GM12801 (cell line): Measurements from ENCODE around the gene GLT6D1.

Source experiments
- TF ChIP-seq, protein P1 (sequence below): IDR thresholded peaks from one replicate; pipeline ENCODE4 v1.5.1; 2011; ENCODE audit warnings: control low read depth; ENCODE audit not compliant: insufficient read length; ENCODE audit errors: extremely low read depth

GLT6D1 gene

DNA sequence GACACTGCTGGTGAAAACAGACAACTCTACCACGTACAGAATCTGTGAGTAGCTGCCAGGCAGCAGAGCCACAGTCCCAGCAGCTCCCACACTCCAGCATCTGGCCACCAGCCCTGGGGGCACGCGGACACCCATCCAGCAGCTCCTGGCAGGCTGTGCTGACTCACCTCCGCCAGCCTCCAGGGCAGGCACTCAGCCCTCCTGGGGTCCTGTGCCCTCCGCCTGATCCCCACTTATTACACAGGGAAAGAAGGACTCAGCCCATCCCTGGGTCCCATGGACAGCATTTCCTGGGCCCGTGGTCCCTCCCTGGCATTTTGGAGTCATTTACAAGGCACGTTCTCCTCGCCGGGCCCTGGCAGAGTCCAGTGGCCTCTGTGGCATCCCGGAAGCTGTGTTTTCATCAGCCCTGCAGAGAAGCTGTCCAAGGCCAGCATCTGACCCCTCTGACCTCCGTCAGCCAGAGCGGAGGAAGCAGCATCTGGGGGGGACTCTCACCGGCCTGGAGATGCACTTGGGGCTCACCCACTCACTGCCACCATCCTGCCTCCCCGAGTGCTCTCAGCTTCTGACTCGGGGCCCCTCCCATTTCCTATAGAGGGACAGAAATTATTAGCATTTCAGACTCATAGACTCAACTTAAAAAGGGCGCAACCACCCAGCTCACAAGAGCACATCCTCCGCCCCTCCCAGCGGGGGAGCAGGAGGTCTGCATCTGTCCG lies 56.2 kb downstream of the GLT6D1 start:
- TF ChIP-seq, protein P1, sequence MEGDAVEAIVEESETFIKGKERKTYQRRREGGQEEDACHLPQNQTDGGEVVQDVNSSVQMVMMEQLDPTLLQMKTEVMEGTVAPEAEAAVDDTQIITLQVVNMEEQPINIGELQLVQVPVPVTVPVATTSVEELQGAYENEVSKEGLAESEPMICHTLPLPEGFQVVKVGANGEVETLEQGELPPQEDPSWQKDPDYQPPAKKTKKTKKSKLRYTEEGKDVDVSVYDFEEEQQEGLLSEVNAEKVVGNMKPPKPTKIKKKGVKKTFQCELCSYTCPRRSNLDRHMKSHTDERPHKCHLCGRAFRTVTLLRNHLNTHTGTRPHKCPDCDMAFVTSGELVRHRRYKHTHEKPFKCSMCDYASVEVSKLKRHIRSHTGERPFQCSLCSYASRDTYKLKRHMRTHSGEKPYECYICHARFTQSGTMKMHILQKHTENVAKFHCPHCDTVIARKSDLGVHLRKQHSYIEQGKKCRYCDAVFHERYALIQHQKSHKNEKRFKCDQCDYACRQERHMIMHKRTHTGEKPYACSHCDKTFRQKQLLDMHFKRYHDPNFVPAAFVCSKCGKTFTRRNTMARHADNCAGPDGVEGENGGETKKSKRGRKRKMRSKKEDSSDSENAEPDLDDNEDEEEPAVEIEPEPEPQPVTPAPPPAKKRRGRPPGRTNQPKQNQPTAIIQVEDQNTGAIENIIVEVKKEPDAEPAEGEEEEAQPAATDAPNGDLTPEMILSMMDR, result no peak

DNA sequence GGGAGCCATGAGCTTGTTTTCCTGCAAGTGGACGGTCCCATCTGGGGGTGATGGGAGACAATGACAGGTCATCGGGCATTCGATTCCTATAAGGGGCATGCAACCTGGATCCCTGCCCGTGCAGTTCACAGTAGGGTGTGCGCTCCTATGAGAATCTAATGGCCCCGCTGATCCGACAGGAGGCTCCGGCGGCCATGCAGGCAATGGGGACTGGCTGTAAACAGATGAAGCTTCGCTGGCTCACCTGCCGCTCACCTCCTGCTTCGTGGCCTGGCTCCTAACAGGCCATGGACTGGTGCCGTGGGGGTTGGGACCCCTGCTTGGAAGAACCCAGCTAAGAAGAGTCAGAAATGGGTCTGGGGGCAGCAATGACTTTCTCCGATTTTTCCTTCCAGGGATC lies 56.8 kb downstream of the GLT6D1 start:
- TF ChIP-seq, protein P1, result no peak

DNA sequence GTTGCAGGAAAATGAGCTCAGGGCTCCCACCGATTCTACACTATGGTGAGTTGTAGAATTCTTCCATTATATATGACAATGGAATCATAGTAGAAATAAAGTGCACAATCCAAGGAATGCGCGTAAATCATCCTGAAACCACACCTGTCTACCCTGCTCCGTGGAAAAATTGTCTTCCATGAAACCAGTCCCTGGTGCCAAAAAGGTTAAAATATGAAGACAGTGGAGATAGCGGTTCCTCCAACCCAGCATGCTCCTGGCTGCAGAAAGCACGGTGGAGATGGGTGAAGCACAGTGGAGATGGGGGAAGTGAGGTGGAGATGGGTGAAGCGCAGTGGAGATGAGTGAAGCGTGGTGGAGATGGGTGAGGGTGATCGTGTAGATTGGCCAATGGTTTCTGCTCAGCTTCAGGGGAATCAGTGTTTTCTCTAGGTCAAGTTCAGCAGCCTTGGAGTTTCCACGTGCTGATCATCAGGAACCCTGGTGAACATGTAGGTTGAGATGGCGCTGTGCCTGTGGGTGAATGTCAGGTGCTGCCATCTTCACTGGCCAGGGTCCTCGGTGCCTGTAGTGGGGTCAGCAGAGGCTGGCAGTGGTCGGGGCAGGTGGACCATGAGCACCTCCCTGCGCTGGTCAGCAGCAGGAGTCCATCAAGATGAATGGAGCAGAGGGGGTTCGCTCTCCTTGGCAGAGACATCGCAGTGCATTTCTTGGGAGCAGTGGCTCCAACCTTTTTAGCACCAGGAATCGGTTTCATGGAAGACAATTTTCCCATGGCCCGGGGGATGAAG lies 57.5 kb downstream of the GLT6D1 start:
- TF ChIP-seq, protein P1, result no peak

DNA sequence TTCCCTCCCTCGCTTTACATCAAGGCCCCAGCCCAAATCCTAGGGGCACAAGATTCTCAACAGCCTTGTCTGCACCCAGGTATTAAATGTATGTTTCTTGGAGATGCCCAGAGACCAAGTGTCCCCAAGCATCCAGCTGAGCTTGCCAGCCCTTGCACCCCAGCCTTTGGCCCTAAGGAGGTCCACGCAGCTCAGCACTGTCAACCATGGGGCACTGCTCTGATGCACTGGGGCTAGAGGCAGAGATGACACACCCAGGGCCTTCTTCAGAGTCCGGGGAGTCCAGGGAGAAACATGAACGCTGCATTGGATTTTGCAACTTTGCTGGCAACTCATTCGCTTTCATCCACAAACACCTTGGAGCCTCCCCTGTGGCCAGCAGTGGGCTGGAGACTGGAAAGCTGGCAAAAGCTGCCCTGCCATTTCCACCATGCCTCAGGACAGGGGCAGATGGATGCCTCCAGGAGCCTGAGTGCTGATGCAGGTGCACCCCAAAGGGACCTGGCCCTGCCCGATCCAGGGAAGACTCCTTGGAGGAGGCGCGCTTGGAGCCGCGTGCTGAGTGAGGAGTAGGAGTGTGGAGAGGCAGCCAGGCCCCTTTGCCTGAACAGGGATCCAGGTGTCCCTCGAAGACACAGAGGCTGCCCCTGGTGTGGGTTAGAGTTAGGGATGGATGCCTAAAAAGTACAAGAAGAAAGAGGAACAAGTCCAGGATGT lies 58.5 kb downstream of the GLT6D1 start:
- TF ChIP-seq, protein P1, result no peak

DNA sequence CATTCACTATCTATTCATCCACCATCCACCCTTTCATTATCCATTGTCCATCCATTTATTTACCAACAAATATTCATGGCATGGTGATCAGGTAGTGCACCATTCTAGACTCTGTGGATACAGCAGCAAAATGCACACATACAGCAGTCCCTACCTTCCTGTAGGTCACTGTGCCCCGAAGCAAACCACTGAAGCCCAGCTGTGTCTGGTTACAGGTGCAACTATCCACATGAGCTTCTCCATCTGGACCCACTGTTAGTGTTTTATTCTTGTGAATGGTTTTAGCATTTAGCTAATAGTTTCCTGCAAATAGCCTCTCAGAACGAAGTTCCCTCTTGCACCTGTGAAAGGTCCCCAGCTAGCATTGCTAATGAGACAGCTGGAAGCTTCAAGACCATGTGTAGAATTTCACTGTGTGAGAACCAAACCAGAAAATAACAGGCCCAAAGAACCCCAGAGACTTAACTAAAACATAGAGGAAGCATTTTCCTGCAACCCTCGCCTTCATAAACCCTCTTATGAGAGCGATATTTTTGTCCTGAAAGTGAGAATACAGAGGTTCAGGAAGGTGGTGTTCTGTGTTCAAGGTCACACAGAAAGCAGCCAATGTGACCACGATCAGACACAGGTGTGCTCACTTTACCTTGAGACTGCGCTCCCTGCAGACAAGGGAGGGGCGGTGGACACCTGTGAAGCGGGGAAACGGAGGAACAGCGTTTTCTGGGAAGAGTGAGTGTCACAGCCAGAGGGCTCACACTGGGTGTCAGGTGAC lies 59.3 kb downstream of the GLT6D1 start:
- TF ChIP-seq, protein P1, result no peak

DNA sequence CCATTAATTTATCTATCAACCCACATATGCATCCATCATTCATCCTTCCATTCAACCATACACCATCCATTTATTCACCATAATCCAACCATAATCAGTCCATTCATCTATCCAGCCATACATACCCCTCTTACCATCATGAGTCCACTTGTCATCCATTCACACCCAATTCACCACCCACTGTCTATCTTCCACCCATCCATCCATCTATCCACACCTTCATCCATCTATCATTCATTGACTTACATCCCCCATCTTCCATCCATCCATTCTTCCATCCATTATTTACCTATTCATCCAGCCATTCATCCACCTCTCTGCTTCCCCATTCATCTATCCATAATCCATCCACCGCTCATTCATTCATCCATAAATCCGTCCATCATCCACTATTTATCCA lies 60.0 kb downstream of the GLT6D1 start:
- TF ChIP-seq, protein P1, result no peak

DNA sequence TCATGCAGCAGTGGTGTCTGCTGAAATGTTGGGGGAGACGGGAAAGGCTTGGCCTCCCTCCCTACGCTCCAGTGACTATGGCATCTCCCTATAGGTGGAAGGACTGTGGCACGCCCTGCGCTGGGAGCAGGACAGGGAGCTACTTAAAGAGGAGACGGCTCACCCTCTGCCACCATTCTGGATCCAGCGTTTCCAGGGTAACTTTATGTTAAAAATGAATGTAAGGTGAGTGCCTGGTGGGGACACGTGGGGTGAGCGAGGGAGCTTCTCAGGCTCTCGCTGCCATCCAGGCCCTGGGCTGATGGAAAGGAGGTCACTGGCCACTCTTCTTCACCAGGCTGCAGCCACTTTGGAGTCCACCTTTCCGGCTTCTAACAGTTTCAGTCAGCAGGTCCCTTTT lies 62.1 kb downstream of the GLT6D1 start:
- TF ChIP-seq, protein P1, result no peak
